CD4-positive, alpha-beta T cell (primary cell): ENCODE measurements around the gene PIK3R6. TPM values are rescaled to one million over a fixed set of nuclear protein-coding genes. Genes with fewer than 3 reads are reported as not detected.

Experiments used
- ATAC-seq: fragments of 200-7000 bp; cut with Tn5 transposase; one replicate; pipeline ENCODE4 v1.10.0; 2022; ENCODE audit warnings: mild to moderate bottlenecking; ENCODE audit not compliant: poor library complexity
- CTCF ChIA-PET: fragments of 350-600 bp; sonication (Branson Sonifier 250); formaldehyde crosslinking; loops from one replicate; lab custom pipeline; 2021; ENCODE audit warnings: antibody characterized with exemption, inconsistent platforms; lab: Charles Lee
- POLR2A ChIA-PET: fragments of 350-600 bp; sonication (Branson Sonifier 250); formaldehyde crosslinking; loops from one replicate; lab custom pipeline; 2021; ENCODE audit warnings: antibody characterized with exemption, inconsistent platforms; lab: Charles Lee
- DNase-seq, 14 experiments: peaks; one replicate each; pipeline ENCODE4 v3.0.0-alpha.2; 2013 to 2020; ENCODE audit warnings: mixed read lengths in 2 of 14
- H3K27ac ChIP-seq, 2 donors: one replicate each; pipeline versions ENCODE4 v1.5.1 to v1.7.0; 2013; ENCODE audit warnings: low read length in 2 of 2, low read depth in 1 of 2, mild to moderate bottlenecking in 1 of 2
- H3K27me3 ChIP-seq, 2 experiments: 1 replicate in 1 of 2; 2 replicates in 1 of 2; pipeline versions ENCODE4 v1.6.1 to v1.7.0; 2013; ENCODE audit warnings: low read length in 2 of 2, control low read depth in 1 of 2, mild to moderate bottlenecking in 1 of 2, moderate library complexity in 1 of 2; ENCODE audit not compliant: insufficient read depth in 2 of 2, control insufficient read depth in 1 of 2
- H3K36me3 ChIP-seq: one replicate; pipeline ENCODE4 v1.6.1; 2013; ENCODE audit warnings: low read length, control low read depth; ENCODE audit not compliant: insufficient read depth
- H3K4me1 ChIP-seq: one replicate; pipeline ENCODE4 v1.6.1; 2013; ENCODE audit warnings: low read length, control low read depth; ENCODE audit not compliant: insufficient read depth
- H3K4me3 ChIP-seq: one replicate; pipeline ENCODE4 v1.5.1; 2013; ENCODE audit warnings: mild to moderate bottlenecking, low read length, moderate library complexity
- H3K9me3 ChIP-seq, 2 experiments: 1 replicate in 1 of 2; 2 replicates in 1 of 2; pipeline versions ENCODE4 v1.6.1 to v1.7.0; 2013; ENCODE audit warnings: low read length in 2 of 2, mild to moderate bottlenecking in 2 of 2, control low read depth in 1 of 2, moderate library complexity in 1 of 2; ENCODE audit not compliant: control insufficient read depth in 1 of 2, insufficient read depth in 1 of 2
- H3K27ac Mint-ChIP-seq: one replicate; pipeline ENCODE4 v1.8.0; 2020; ENCODE audit warnings: mixed read lengths
- H3K27me3 Mint-ChIP-seq: one replicate; pipeline ENCODE4 v1.8.0; 2021; ENCODE audit warnings: mixed read lengths
- H3K36me3 Mint-ChIP-seq: one replicate; pipeline ENCODE4 v1.8.0; 2021; ENCODE audit warnings: low read depth, mixed read lengths
- H3K4me1 Mint-ChIP-seq: one replicate; pipeline ENCODE4 v1.8.0; 2021; ENCODE audit warnings: low read depth, mixed read lengths
- H3K4me3 Mint-ChIP-seq: one replicate; pipeline ENCODE4 v1.8.0; 2020; ENCODE audit warnings: mild to moderate bottlenecking, mixed read lengths
- H3K9me3 Mint-ChIP-seq: one replicate; pipeline ENCODE4 v1.8.0; 2020; ENCODE audit warnings: mixed read lengths
- CTCF ChIP-seq: fragments of 200-600 bp; IDR thresholded peaks from one replicate; pipeline ENCODE4 v1.8.0; 2022; ENCODE audit warnings: antibody characterized with exemption, mild to moderate bottlenecking
- intact Hi-C, 2 experiments: fragments of 100-400 bp; cut with DNase I in 1 of 2; cut with micrococcal nuclease in 1 of 2; formaldehyde crosslinking; loops; one replicate each; pipeline versions ENCODE4 v1.15.1 to v1.9.0; 2023 to 2025; cut with DNase I, micrococcal nuclease
- total RNA-seq, 174 experiments: library from RNA in 2 of 174; stranded (reverse) in 2 of 174; gene quantifications; one replicate each; pipeline ENCODE4 v1.2.3 and lab custom pipeline; 2021 to 2026

Gene PIK3R6
- total RNA-seq, 2 experiments from 2014 or later, result 0.50 to 0.60 TPM

- ATAC-seq, result no peak
- intact Hi-C loops, result no loop called here
These were observed 11.8 kb downstream of the PIK3R6 start for GRCh38 chr17:8855477-8856204.

GRCh38 chr17:8851600-8851999 lies 15.9 kb downstream of the PIK3R6 start:
- ChIA-PET POLR2A (no interaction called here), CTCF (no interaction called here)
- Histone ChIP-seq H3K9me3 (no peaks in the 10 kb centered on the region), H3K36me3 (no peaks in the 10 kb centered on the region), H3K27ac (no peak overlapping the region), H3K4me3 (no peak overlapping the region), H3K4me1 (no peaks in the 10 kb centered on the region), H3K27me3 (no peaks in the 10 kb centered on the region)
- DNase-seq (no peak), ATAC-seq (no peak)
- Mint-ChIP-seq H3K27ac (no peak overlapping the region), H3K27me3 (no peaks in the 10 kb centered on the region), H3K9me3 (no peaks in the 10 kb centered on the region), H3K4me1 (peaks cover 2% of the 10 kb centered on the region), H3K36me3 (no peaks in the 10 kb centered on the region), H3K4me3 (no peak overlapping the region)
- no peak for TF ChIP-seq CTCF
- intact Hi-C loops, result no loop called here

More at GRCh38 chr17:8855477-8856204, 11.8 kb downstream of the PIK3R6 start:
- Mint-ChIP-seq H3K9me3 (no peaks in the 10 kb centered on the region), H3K4me1 (peaks cover 27% of the 10 kb centered on the region), H3K4me3 (no peak overlapping the region), H3K36me3 (no peaks in the 10 kb centered on the region), H3K27me3 (no peaks in the 10 kb centered on the region), H3K27ac (no peak overlapping the region)
- ChIA-PET POLR2A (no interaction called here), CTCF (no interaction called here)
- no peak for TF ChIP-seq CTCF
- peaks cover 19% of the 10 kb centered on the region for H3K4me1 ChIP-seq
- no peaks in the 10 kb centered on the region for H3K36me3 ChIP-seq
- H3K9me3 ChIP-seq, result no peaks in the 10 kb centered on the region
- no peak for DNase-seq
- no peaks in the 10 kb centered on the region for H3K27me3 ChIP-seq
- no peak overlapping the region for H3K27ac ChIP-seq
- H3K4me3 ChIP-seq, result no peak overlapping the region

GRCh38 chr17:8849311-8850041 lies 18.0 kb downstream of the PIK3R6 start:
- DNase-seq, result no peak
- CTCF ChIA-PET, result no interaction called here
- Histone ChIP-seq H3K27ac (no peak overlapping the region), H3K4me1 (no peaks in the 10 kb centered on the region), H3K4me3 (no peak overlapping the region), H3K9me3 (no peaks in the 10 kb centered on the region), H3K36me3 (no peaks in the 10 kb centered on the region), H3K27me3 (no peaks in the 10 kb centered on the region)
- Mint-ChIP-seq H3K4me1 (no peaks in the 10 kb centered on the region), H3K27me3 (no peaks in the 10 kb centered on the region), H3K4me3 (no peak overlapping the region), H3K36me3 (no peaks in the 10 kb centered on the region), H3K9me3 (no peaks in the 10 kb centered on the region), H3K27ac (no peak overlapping the region)
- POLR2A ChIA-PET, result no interaction called here
- ATAC-seq, result no peak
- intact Hi-C loops, result no loop called here
- no peak for TF ChIP-seq CTCF
